DMS 273 (cell line): ENCODE results near the gene PIGB.
"Not testable (repeated sequence)": the region's sequence is repeated elsewhere in the genome, so short reads cannot be mapped to it uniquely, and the experiment has no call there.

Experiments used
- DNase-seq: peaks from one replicate; lab custom pipeline; 2025; ENCODE audit not compliant: unreplicated experiment; lab: John Stamatoyannopoulos, UW

Gene PIGB

DNA sequence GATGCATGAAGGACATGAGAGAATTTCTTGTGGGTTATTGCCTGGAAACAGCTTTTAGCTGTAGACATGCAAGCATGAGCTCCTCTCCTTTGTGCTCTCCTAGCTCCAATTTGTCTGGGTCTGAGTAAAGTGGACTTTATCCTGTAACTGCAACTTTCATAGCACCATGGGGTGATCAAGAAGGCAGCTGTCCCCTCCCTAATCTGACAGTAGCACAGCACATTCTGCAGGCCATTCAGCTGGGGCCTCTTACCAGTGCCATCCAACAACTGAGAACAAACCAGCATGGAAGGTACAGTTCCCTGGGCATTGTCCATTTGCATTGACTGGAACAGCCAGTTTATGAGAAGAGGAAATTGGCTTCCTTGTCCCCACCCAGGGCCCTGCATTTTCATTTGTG is 21.7 kb upstream of the PIGB start:
- no peak for DNase-seq

- not testable (repeated sequence) for DNase-seq
Observed at GRCh38 chr15:55302801-55303200, 16.2 kb upstream of the PIGB start.

- DNase-seq, result no peak
Observed at GRCh38 chr15:55319537-55320237, 665 bp downstream of the PIGB start.

- DNase-seq, result no peak
Observed at GRCh38 chr15:55320238-55320550, 1.2 kb downstream of the PIGB start.

GRCh38 chr15:55320963-55321362 is 1.9 kb downstream of the PIGB start:
- DNase-seq, result no peak

- no peak for DNase-seq
Observed at GRCh38 chr15:55322467-55322866, 3.4 kb downstream of the PIGB start.

DNA sequence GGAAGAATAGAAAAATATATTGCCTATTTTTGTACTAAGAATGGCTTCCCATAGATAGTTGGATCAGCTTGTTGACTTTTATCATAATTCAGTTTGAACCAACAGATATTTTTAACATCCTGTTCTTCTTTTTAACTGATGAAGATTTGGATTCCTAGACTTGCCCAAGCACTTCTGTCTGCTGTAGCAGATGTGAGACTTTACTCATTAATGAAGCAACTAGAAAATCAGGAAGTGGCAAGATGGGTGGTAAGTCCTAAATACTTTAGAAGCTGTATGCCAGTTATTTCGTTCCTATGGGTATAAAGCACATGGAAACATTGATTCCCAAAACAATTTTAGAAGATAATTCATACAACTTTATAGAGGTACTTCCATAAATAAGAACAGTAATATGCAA is 8.4 kb downstream of the PIGB start:
- DNase-seq, result no peak

DNA sequence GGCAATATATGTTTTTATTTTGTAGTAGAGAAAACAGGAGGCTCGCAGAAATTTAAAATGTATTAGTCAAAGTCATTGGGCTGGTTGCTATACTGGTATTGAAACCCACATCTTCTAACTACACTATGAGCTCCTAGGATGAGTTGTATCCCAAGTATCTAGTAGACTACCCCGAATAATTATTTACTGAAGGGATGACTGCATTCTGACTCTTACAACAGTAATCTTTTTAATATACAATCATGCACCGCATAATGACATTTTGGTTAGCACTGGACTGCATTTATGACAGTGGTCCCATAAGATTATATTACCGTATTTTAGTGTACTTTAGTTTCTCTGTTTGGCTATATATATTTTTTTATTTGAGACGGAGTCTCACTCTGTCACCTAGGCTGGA is 15.3 kb downstream of the PIGB start:
- no peak for DNase-seq

GRCh38 chr15:55334997-55335396 is 16.0 kb downstream of the PIGB start:
- DNase-seq, result no peak

DNA sequence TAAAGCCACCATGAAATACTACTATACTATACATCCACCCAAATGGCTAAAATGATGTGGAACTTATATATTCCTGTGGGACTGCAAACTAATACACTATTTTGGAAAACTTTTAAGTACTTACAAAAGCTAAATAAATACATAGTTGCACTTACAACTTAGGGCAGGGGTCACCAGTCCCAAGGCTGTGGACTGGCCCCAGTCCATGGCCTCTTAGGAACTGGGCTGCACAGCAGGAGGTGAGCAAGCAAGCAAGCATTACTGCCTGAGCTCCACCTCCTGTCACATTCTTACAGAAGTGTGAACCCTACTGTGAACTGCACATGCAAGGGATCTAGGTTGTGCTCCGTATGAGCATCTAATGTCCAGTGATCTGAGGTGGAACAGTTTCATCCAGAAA is 18.1 kb downstream of the PIGB start:
- DNase-seq, result no peak

- no peak for DNase-seq
Observed at GRCh38 chr15:55343168-55343567, 24.1 kb downstream of the PIGB start.

GRCh38 chr15:55344206-55344605 is 25.2 kb downstream of the PIGB start:
- no peak for DNase-seq

- no peak for DNase-seq
Observed at GRCh38 chr15:55348281-55348778, 29.3 kb downstream of the PIGB start.

DNA sequence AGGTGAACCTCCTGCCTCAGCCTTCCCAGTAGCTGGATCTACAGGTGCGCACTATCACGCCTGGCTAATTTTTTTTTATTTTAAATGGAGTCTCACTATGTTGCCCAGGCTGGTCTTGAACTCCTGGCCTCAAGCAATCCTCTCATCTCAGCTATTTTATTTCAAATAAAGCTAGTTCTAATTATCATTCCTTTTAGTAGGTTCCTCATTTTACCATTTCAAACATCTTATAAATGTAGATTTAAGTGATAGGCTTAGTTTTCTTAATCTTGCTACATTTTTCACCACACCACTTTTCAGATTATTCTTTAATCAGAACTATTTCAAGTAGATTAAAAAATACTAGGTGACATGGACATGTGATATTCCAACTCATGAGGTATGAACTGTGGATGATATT is 30.3 kb downstream of the PIGB start:
- no peak for DNase-seq

DNA sequence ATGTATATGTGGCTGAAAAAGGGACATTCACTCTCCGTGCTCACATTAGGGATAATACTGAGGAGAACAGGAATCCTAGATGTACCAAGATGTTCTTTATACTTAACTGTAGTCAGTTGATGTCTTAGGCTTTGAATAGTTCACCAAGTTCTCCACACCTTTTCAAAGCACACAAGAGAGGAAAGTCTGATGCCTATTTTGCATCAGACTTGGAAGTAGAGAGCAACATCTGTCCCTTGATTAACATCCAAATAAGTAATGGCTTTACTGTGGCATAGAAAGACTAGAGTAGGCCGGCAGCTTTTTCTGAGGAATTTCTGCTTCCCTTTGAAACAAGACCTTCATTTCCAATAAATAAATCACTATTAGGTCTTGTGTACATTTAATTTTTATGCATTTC is 34.0 kb downstream of the PIGB start:
- DNase-seq, result peak; percentile 18

- DNase-seq, result no peak
Observed at GRCh38 chr15:55356985-55357585, 38.1 kb downstream of the PIGB start.

GRCh38 chr15:55357774-55358173 is 38.8 kb downstream of the PIGB start:
- no peak for DNase-seq

- no peak for DNase-seq
Observed at GRCh38 chr15:55358471-55358870, 39.4 kb downstream of the PIGB start.

GRCh38 chr15:55360256-55360655 is 41.2 kb downstream of the PIGB start:
- no peak for DNase-seq

DNA sequence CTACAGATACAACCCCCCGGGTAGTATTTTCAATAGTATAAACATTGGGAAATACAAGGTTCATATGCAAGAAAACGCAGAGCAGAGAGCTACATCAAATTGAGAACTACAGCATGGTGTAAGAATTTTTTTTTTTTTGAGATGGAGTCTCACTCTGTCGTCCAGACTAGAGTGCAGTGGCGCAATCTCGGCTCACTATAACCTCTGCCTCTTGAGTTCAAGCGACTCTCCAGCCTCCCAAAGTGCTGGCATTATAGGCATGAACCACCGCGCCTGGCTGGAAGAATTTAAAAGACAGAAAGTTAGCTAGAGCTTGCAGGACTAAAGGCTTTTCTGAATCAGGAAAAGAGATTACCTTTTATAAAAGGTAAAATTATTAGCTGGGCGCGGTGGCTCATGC is 42.0 kb downstream of the PIGB start:
- no peak for DNase-seq

GRCh38 chr15:55362641-55363040 is 43.6 kb downstream of the PIGB start:
- DNase-seq, result no peak

DNA sequence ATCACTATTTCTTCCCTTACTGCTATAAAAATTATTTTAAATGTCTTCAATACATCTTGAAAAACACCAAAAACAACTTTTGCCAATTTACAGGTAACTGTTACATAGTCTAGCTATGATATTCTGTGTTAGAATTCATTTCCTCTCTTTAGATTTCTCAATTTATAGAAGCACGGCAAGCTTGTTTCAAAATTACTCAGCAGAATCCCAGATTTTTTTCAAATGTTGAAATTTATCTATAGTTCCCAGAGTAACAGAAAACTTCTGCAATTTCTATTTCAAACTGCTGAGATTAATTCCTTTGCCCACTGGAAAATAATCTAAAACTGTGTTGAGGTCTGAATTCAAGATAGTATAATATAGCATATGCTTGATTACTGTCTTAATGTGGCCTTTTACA is 48.0 kb downstream of the PIGB start:
- no peak for DNase-seq
